ENCODE data around the gene CACNA1C.

DNA sequence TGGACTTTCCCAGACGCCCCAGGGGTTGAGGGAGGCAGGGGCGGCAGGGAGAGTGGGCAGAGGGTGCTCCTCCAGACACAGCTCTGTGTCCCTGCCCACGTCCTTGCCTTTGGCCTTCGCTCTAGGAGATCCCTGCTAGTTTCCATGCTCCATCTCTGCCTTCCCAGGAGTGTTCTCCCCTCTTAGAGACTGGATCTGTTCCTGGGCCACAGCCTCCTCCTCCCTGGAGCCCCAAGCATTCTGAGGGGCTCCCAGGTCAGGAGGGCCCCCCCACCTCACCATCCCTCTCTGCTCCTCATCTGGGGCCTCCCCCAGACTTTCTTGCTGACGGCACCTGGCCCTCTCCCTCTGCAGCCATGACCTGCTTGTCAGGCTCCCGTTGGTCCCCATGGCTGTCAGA, 526.0 kb downstream of the CACNA1C start:
- TF ChIP-seq, protein P1, sequence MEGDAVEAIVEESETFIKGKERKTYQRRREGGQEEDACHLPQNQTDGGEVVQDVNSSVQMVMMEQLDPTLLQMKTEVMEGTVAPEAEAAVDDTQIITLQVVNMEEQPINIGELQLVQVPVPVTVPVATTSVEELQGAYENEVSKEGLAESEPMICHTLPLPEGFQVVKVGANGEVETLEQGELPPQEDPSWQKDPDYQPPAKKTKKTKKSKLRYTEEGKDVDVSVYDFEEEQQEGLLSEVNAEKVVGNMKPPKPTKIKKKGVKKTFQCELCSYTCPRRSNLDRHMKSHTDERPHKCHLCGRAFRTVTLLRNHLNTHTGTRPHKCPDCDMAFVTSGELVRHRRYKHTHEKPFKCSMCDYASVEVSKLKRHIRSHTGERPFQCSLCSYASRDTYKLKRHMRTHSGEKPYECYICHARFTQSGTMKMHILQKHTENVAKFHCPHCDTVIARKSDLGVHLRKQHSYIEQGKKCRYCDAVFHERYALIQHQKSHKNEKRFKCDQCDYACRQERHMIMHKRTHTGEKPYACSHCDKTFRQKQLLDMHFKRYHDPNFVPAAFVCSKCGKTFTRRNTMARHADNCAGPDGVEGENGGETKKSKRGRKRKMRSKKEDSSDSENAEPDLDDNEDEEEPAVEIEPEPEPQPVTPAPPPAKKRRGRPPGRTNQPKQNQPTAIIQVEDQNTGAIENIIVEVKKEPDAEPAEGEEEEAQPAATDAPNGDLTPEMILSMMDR (IDR thresholded peaks at IDR 0.05) = no peak
- TF ChIP-seq POLR2A (IDR thresholded peaks at IDR 0.05) = no peak
